Spinal cord (tissue), 10 donors: Measurements from ENCODE around the gene ACOT11. TPM values are rescaled to one million over a fixed set of nuclear protein-coding genes. Genes with fewer than 3 reads are reported as not detected.

Experiments
- DNase-seq, 6 donors: peaks; one replicate each; pipeline versions ENCODE4 v3.0.0 to v3.0.0-alpha.2; 2013 to 2015; ENCODE audit warnings: low spot score in 6 of 6, low read depth in 4 of 6
- H3K27ac ChIP-seq: one replicate; pipeline ENCODE4 v1.5.1; 2013; ENCODE audit warnings: low read depth, low read length, control low read depth
- H3K27me3 ChIP-seq: one replicate; pipeline ENCODE4 v1.6.1; 2013; ENCODE audit warnings: low read length; ENCODE audit not compliant: control insufficient read depth, insufficient read depth
- H3K36me3 ChIP-seq: one replicate; pipeline ENCODE4 v1.6.1; 2013; ENCODE audit warnings: low read length; ENCODE audit not compliant: control insufficient read depth, insufficient read depth
- H3K4me1 ChIP-seq: one replicate; pipeline ENCODE4 v1.6.1; 2013; ENCODE audit warnings: low read length; ENCODE audit not compliant: control insufficient read depth, insufficient read depth
- H3K4me3 ChIP-seq: one replicate; pipeline ENCODE4 v1.5.1; 2013; ENCODE audit warnings: low read depth, low read length, control low read depth
- H3K9me3 ChIP-seq: one replicate; pipeline ENCODE4 v1.6.1; 2013; ENCODE audit warnings: low read length; ENCODE audit not compliant: control insufficient read depth, insufficient read depth
- WGBS: methylation state at CpG from one replicate; pipeline ENCODE4 v1.1.5; 2013; ENCODE audit warnings: missing lambda C conversion rate; ENCODE audit not compliant: insufficient coverage; 5-methylcytosine and 5-hydroxymethylcytosine counted together
- polyA plus RNA-seq, 2 donors: library from polyadenylated mRNA; unstranded; fragments of 120-200 nt; gene quantifications; one replicate each; pipeline ENCODE4 v1.2.1, GENCODE V29; 2013; ENCODE audit not compliant: insufficient read length in 2 of 2
- total RNA-seq, 2 donors: library from RNA; depleted of rRNA in 1 of 2; stranded (reverse); fragments of 120-200 nt in 1 of 2; fragments of >200 nt in 1 of 2; gene quantifications; one replicate each; pipeline versions ENCODE4 v1.2.3 to v1.2.4, GENCODE V29; 2013 to 2014
- donor health status: healthy.

ACOT11 gene
- total and polyA plus RNA-seq, 4 donors, result 3.6 to 19.7 (median 8.2) TPM

DNA sequence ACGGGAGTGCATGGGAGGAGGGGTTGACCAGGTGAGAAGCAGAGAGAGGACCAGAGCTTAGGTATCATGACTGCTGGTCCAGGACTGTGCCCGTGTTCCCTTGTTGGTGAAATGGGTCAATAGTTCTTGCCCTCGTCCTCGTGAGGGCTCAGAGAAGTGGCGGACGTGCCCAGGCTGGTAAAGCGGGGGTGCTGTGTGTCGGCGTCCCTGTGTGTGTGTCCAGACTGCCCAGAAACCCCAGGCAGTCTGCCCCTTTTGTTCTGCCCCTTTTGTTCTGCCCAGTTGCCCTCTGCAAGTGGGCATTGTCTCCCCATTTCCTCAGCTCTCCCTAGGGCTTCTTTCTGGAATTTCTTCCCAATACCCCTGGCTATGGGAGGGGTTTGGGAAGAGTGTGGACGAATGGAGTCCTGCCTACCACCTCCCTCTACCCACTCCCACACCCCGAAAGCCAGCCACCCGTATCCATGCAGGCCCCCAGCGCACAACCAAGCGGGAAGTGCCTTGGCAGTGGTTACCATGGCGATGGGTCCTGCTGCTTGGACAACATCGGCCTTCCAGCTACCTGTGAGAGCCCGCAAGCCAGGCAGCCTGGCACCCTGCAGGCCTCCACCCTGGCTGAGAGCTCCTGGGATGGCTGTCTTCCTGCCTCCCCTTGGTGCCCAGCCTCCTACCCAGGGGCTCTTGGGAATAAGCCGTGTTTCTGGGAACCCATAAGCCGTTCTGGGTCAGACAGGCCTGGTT is 34.7 kb downstream of the ACOT11 start:
- Histone ChIP-seq H3K9me3 (no peaks in the 10 kb centered on the region), H3K4me3 (no peak overlapping the region), H3K4me1 (peaks cover 67% of the 10 kb centered on the region), H3K27ac (peak overlapping the region; percentile 75), H3K27me3 (no peaks in the 10 kb centered on the region), H3K36me3 (peaks cover 11% of the 10 kb centered on the region)
- peak in 4 of 6 donors; percentile 36 to 93 (median 60) for DNase-seq
- WGBS, result 47% methylated on average over 18 of the region's 19 CpGs

DNA sequence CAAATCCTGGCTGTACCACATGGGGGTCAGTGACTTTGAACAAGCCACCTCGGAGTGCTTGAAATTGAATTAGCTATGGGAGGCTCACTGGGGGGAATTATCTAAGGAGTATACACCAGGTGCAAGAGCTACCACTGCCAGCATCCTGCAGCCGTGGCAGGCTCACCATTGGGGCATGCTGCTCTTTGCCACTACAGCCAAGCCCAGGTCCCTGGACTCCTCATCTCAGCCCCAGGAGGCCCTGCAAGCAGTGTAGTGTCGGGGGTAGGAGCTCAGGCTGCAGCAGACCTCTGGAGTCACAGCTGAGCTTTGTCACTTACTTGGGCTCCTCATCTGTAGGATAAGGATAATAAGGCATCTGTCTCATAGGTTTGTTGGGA is 35.3 kb downstream of the ACOT11 start:
- H3K27ac ChIP-seq, result peak overlapping the region; percentile 75
- no peaks in the 10 kb centered on the region for H3K9me3 ChIP-seq
- H3K27me3 ChIP-seq, result no peaks in the 10 kb centered on the region
- H3K4me3 ChIP-seq, result no peak overlapping the region
- 63% methylated on average over 1 of the region's 3 CpGs for WGBS
- peaks cover 11% of the 10 kb centered on the region for H3K36me3 ChIP-seq
- DNase-seq, result no peak
- H3K4me1 ChIP-seq, result peaks cover 61% of the 10 kb centered on the region

GRCh38 chr1:54583871-54584270 is 35.8 kb downstream of the ACOT11 start:
- no peaks in the 10 kb centered on the region for H3K9me3 ChIP-seq
- H3K27me3 ChIP-seq, result no peaks in the 10 kb centered on the region
- peaks cover 11% of the 10 kb centered on the region for H3K36me3 ChIP-seq
- WGBS, result 41% methylated on average over 2 of the region's 2 CpGs
- no peak overlapping the region for H3K4me3 ChIP-seq
- peaks cover 61% of the 10 kb centered on the region for H3K4me1 ChIP-seq
- DNase-seq, result peak in 3 of 6 donors; percentile 36 to 77 (median 40)
- peak overlapping the region; percentile 75 for H3K27ac ChIP-seq

DNA sequence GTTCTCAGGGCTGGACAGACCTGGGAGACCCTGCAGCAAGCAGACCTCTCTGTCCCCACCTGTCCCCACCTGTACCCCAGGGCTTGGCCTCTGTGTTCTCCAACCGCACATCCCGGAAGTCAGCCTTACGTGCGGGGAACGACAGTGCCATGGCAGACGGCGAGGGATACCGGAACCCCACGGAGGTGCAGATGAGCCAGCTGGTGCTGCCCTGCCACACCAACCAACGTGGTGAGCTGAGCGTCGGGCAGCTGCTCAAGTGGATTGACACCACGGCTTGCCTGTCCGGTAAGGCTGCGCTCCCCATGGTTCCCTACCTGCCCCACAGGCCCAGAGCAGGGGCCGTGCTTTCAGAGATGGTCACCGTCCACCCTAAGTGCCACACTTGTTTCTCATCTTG is 36.5 kb downstream of the ACOT11 start:
- no peaks in the 10 kb centered on the region for H3K9me3 ChIP-seq
- H3K4me1 ChIP-seq, result peaks cover 55% of the 10 kb centered on the region
- H3K4me3 ChIP-seq, result no peak overlapping the region
- no peak overlapping the region for H3K27ac ChIP-seq
- 92% methylated on average over 17 of the region's 17 CpGs for WGBS
- H3K27me3 ChIP-seq, result no peaks in the 10 kb centered on the region
- no peak for DNase-seq
- peaks cover 11% of the 10 kb centered on the region for H3K36me3 ChIP-seq

DNA sequence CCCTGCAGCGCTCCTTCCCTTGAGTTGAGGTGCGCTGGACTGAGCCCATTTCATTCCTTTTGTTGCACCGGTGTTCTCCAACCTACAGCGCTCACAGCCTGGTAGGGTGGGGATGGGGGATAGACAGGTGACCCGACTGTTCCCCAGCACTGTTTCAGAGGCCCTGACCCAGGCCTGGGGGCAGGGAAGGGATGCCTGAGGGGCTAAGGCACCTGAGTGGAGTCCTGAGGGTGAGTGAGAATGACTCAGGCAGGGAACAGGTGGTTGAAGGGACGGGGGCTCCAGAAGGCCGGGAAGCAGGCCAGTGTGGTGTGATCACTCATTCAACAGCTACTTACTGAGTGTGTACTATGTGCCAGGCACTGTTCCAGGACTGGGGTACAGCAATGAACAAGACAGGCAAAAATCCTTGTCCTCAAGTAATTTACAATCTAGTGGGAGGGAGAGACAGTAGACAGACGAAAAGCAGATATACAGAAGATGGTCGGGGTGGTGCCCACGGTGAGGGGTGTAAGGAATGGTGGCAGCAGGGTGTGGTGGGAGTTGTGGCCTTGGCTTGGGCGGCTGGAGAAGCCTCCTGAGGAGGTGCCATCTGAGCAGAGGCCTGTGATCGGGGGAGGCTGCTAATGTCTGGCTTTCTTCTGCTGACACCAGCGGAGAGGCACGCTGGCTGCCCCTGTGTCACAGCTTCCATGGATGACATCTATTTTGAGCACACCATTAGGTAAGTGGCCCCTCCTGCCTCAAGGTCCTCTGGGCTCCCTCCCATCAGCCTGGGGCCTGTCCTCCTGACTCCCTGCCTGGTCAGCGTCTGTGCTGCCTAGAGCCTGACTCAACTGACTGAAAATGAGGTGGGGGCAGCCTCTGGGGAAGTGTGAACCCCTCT is 37.4 kb downstream of the ACOT11 start:
- 87% methylated on average over 12 of the region's 15 CpGs for WGBS
- no peaks in the 10 kb centered on the region for H3K27me3 ChIP-seq
- H3K4me3 ChIP-seq, result no peak overlapping the region
- peaks cover 48% of the 10 kb centered on the region for H3K4me1 ChIP-seq
- H3K9me3 ChIP-seq, result no peaks in the 10 kb centered on the region
- H3K36me3 ChIP-seq, result peaks cover 11% of the 10 kb centered on the region
- no peak overlapping the region for H3K27ac ChIP-seq
- no peak for DNase-seq

- peaks cover 18% of the 10 kb centered on the region for H3K4me1 ChIP-seq
- H3K36me3 ChIP-seq, result peaks cover 14% of the 10 kb centered on the region
- no peak for DNase-seq
- 82% methylated on average over 2 of the region's 2 CpGs for WGBS
- H3K27ac ChIP-seq, result no peak overlapping the region
- no peaks in the 10 kb centered on the region for H3K9me3 ChIP-seq
- H3K27me3 ChIP-seq, result no peaks in the 10 kb centered on the region
- no peak overlapping the region for H3K4me3 ChIP-seq
Observed at GRCh38 chr1:54588377-54588776, 40.3 kb downstream of the ACOT11 start.

- WGBS, result 100% methylated on average over 1 of the region's 5 CpGs
- no peak overlapping the region for H3K27ac ChIP-seq
- H3K9me3 ChIP-seq, result no peaks in the 10 kb centered on the region
- peaks cover 5% of the 10 kb centered on the region for H3K4me1 ChIP-seq
- no peak for DNase-seq
- no peak overlapping the region for H3K4me3 ChIP-seq
- H3K36me3 ChIP-seq, result peaks cover 20% of the 10 kb centered on the region
- H3K27me3 ChIP-seq, result no peaks in the 10 kb centered on the region
Observed at GRCh38 chr1:54591127-54591756, 43.2 kb downstream of the ACOT11 start.

DNA sequence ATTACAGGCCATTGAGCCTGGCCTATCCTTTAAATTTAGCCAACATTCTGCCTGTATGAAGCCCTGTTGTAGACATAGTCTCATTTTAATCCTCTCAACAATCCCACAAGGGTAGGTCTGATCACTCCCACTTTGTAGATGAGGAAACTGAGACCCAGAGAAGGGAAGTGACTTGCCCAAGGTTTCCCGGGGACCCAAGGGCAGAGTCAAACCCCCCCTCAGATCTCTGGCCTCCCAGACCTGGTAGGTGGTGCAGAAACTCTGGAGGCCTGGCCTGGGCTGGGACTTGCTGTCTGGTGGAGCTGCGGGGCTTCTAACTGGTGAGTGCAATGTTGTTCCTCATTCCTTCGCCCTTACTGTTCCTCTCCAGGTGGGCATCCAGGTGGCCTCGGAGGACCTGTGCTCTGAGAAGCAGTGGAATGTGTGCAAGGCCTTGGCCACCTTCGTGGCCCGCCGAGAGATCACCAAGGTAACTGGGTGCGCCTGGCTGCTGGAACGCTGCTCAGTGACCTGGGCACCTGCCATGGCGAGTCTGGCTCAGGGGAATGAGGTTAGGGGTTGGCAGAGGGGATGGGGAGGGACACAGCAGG is 45.6 kb downstream of the ACOT11 start:
- H3K36me3 ChIP-seq, result peaks cover 28% of the 10 kb centered on the region
- no peak overlapping the region for H3K27ac ChIP-seq
- WGBS, result 89% methylated on average over 7 of the region's 10 CpGs
- H3K9me3 ChIP-seq, result no peaks in the 10 kb centered on the region
- H3K4me1 ChIP-seq, result peaks cover 5% of the 10 kb centered on the region
- DNase-seq, result no peak
- no peaks in the 10 kb centered on the region for H3K27me3 ChIP-seq
- no peak overlapping the region for H3K4me3 ChIP-seq

DNA sequence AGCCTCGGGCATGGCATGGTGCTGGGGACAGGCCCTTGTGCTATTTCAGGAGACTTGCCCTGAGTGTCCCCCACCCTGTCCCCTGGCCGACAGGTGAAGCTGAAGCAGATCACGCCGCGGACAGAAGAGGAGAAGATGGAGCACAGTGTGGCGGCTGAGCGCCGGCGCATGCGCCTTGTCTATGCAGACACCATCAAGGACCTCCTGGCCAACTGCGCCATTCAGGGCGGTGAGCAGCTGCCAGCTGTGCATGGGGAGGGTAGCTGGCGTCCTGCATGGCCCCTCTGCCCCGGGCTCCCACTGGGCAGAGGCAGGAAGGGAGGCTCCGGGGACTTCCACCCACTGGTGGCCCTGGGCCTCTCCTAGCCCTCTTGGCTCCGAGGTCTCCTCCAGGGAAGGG is 46.4 kb downstream of the ACOT11 start:
- Histone ChIP-seq H3K27ac (no peak overlapping the region), H3K4me1 (peaks cover 9% of the 10 kb centered on the region), H3K9me3 (no peaks in the 10 kb centered on the region), H3K4me3 (no peak overlapping the region), H3K27me3 (no peaks in the 10 kb centered on the region), H3K36me3 (peaks cover 30% of the 10 kb centered on the region)
- WGBS, result 93% methylated on average over 16 of the region's 16 CpGs
- no peak for DNase-seq
